Uterus (tissue), 4 donors: Measurements from ENCODE around the gene BTBD6. TPM values are rescaled to one million over a fixed set of nuclear protein-coding genes. Genes with fewer than 3 reads are reported as not detected.

Experiments used
- DNase-seq, 2 donors: peaks; one replicate each; pipeline ENCODE4 v3.0.0-alpha.2; 2019 to 2020
- H3K27ac ChIP-seq, 2 donors: fragments of 200-600 bp; sonication (generic); 1 replicate in 1 of 2; 2 replicates in 1 of 2; pipeline ENCODE4 v1.5.1; 2016 to 2018
- H3K27me3 ChIP-seq, 2 donors: fragments of 200-600 bp; sonication (generic); one replicate each; pipeline ENCODE4 v1.5.1; 2018 to 2019; ENCODE audit warnings: control low read depth in 1 of 2
- H3K36me3 ChIP-seq, 2 donors: fragments of 200-600 bp; sonication (generic); one replicate each; pipeline ENCODE4 v1.5.1; 2019; ENCODE audit warnings: control low read depth in 1 of 2
- H3K4me1 ChIP-seq, 2 donors: fragments of 200-600 bp; sonication (generic); one replicate each; pipeline ENCODE4 v1.5.1; 2018 to 2019; ENCODE audit warnings: control low read depth in 1 of 2
- H3K4me3 ChIP-seq, 2 donors: fragments of 200-600 bp; sonication (generic); 1 replicate in 1 of 2; 2 replicates in 1 of 2; pipeline ENCODE4 v1.5.1; 2018 to 2019; ENCODE audit warnings: mild to moderate bottlenecking in 1 of 2
- H3K9me3 ChIP-seq, 2 donors: fragments of 200-600 bp; sonication (generic); one replicate each; pipeline ENCODE4 v1.5.1; 2019; ENCODE audit warnings: control low read depth in 1 of 2
- CTCF ChIP-seq, 4 experiments: fragments of 200-600 bp in 2 of 4; fragments of 450-650 bp in 2 of 4; sonication (generic) in 2 of 4; IDR thresholded peaks; one replicate each; pipeline ENCODE4 v1.5.1; 2016 to 2019; ENCODE audit warnings: antibody characterized with exemption in 4 of 4, mild to moderate bottlenecking in 2 of 4, moderate library complexity in 1 of 4
- POLR2A ChIP-seq, 2 donors: fragments of 450-650 bp; IDR thresholded peaks; one replicate each; pipeline ENCODE4 v1.6.1; 2016; ENCODE audit warnings: antibody characterized with exemption in 2 of 2, mild to moderate bottlenecking in 1 of 2, moderate library complexity in 1 of 2
- intact Hi-C: fragments of 100-400 bp; cut with DNase I; formaldehyde crosslinking; loops from one replicate; pipeline ENCODE4 v1.15.1; 2023; ENCODE audit warnings: low total_unique reads
- total RNA-seq, 4 donors: library from RNA; depleted of rRNA in 3 of 4; stranded (reverse); fragments of >200 nt in 3 of 4; gene quantifications; one replicate each; pipeline versions ENCODE4 v1.1.0 to v1.2.4, GENCODE V29; 2014 to 2023
- donor health status: DM: yes; HTN: yes; CAD: no.

Gene BTBD6
- total RNA-seq, 4 donors from 2014 or later: 12.8 to 41.9 (median 27.9) TPM

GRCh38 chr14:105269405-105269804, 21.1 kb downstream of the BTBD6 start:
- TF ChIP-seq POLR2A (IDR thresholded peaks at IDR 0.05): no peak
- H3K4me3 ChIP-seq: no peak overlapping the region
- intact Hi-C loops: no loop called here
- no peak overlapping the region for H3K27ac ChIP-seq
- H3K27me3 ChIP-seq: no peaks in the 10 kb centered on the region
- DNase-seq: no peak
- no peaks in the 10 kb centered on the region for H3K9me3 ChIP-seq
- no peaks in the 10 kb centered on the region for H3K36me3 ChIP-seq
- no peaks in the 10 kb centered on the region for H3K4me1 ChIP-seq

GRCh38 chr14:105271224-105271890, 23.0 kb downstream of the BTBD6 start:
- no peak for TF ChIP-seq POLR2A (IDR thresholded peaks at IDR 0.05)
- TF ChIP-seq CTCF (IDR thresholded peaks at IDR 0.05): no peak
- Histone ChIP-seq H3K9me3 (no peaks in the 10 kb centered on the region), H3K4me1 (no peaks in the 10 kb centered on the region), H3K27me3 (no peaks in the 10 kb centered on the region), H3K27ac (no peak overlapping the region), H3K4me3 (no peak overlapping the region), H3K36me3 (no peaks in the 10 kb centered on the region)
- DNase-seq: no peak
- intact Hi-C loops: no loop called here

- Histone ChIP-seq H3K27me3 (no peaks in the 10 kb centered on the region), H3K36me3 (no peaks in the 10 kb centered on the region), H3K27ac (no peak overlapping the region), H3K4me3 (no peak overlapping the region), H3K4me1 (no peaks in the 10 kb centered on the region), H3K9me3 (no peaks in the 10 kb centered on the region)
- intact Hi-C loops: no loop called here
- DNase-seq: no peak
- TF ChIP-seq CTCF (IDR thresholded peaks at IDR 0.05) (no peak), POLR2A (IDR thresholded peaks at IDR 0.05) (no peak)
Measured at GRCh38 chr14:105272623-105273022, 24.3 kb downstream of the BTBD6 start.

GRCh38 chr14:105273062-105273461, 24.7 kb downstream of the BTBD6 start:
- Histone ChIP-seq H3K27me3 (no peaks in the 10 kb centered on the region), H3K9me3 (no peaks in the 10 kb centered on the region), H3K36me3 (no peaks in the 10 kb centered on the region), H3K27ac (no peak overlapping the region), H3K4me3 (no peak overlapping the region), H3K4me1 (no peaks in the 10 kb centered on the region)
- TF ChIP-seq POLR2A (IDR thresholded peaks at IDR 0.05) (no peak), CTCF (IDR thresholded peaks at IDR 0.05) (no peak)
- intact Hi-C loops: no loop called here
- no peak for DNase-seq

DNA sequence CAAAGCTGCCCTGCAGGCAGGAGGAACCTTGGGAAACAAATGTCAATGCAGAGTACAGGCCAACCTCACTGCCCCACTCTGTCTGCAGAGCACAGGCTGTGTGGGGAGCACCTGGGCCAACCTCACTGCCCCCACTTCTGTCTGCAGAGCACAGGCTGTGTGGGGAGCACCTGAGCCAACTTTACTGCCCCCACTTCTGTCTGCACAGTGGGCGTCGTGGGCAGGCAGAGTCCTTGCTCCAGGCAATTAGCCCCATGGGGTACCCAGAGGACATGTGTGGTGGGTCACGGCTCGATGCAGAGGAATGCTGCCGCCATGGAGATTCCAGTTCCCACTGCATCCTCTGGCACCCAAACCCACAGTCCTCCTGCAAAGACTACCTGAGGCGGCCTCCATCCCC, 26.3 kb downstream of the BTBD6 start:
- DNase-seq: no peak
- Histone ChIP-seq H3K4me1 (no peaks in the 10 kb centered on the region), H3K36me3 (no peaks in the 10 kb centered on the region), H3K27ac (no peak overlapping the region), H3K27me3 (no peaks in the 10 kb centered on the region), H3K4me3 (no peak overlapping the region), H3K9me3 (no peaks in the 10 kb centered on the region)
- TF ChIP-seq CTCF (IDR thresholded peaks at IDR 0.05) (no peak), POLR2A (IDR thresholded peaks at IDR 0.05) (no peak)
- intact Hi-C loops: no loop called here
